H1 (cell line): Measurements from ENCODE around the gene TMEM176B.

Experiments used
- BRCA1 ChIP-seq: IDR thresholded peaks from 2 replicates; pipeline ENCODE4 v1.6.1; 2012; ENCODE audit warnings: low read depth, low read length, improper control_type of control experiment
- CBX5 ChIP-seq: fragments of 300-800, 300-1000 bp; sonication (generic); IDR thresholded peaks from 2 replicates; pipeline ENCODE4 v1.7.1; 2016; ENCODE audit warnings: antibody characterized with exemption, low read length, low read depth
- CHD2 ChIP-seq: IDR thresholded peaks from 2 replicates; pipeline ENCODE4 v1.6.1; 2012; ENCODE audit warnings: low read length, improper control_type of control experiment
- EZH2 ChIP-seq: fragments of 200-600 bp; sonication (generic); IDR thresholded peaks from 2 replicates; pipeline ENCODE4 v1.7.1; 2012; ENCODE audit warnings: low read depth, mild to moderate bottlenecking, moderate library complexity, low read length, inconsistent platforms; ENCODE audit not compliant: severe bottlenecking
- POLR2AphosphoS5 ChIP-seq: IDR thresholded peaks from 2 replicates; pipeline ENCODE4 v1.6.1; 2011; ENCODE audit warnings: low read depth, low read length
- SIRT6 ChIP-seq: IDR thresholded peaks from one replicate; pipeline ENCODE4 v1.7.1; 2012; ENCODE audit warnings: low read length, inconsistent platforms
- TAF1 ChIP-seq: IDR thresholded peaks from 2 replicates; pipeline ENCODE4 v1.6.1; 2011; ENCODE audit warnings: mild to moderate bottlenecking, low read depth, low read length
- YY1 ChIP-seq: IDR thresholded peaks from 2 replicates; pipeline ENCODE4 v1.6.1; 2011; ENCODE audit warnings: low read depth, mild to moderate bottlenecking, low read length
- TF ChIP-seq, protein P1 (sequence below), 3 experiments: IDR thresholded peaks; 1 replicate in 2 of 3; 2 replicates in 1 of 3; pipeline versions ENCODE4 v1.5.1 to v1.6.1; 2011; ENCODE audit warnings: low read length in 3 of 3, mild to moderate bottlenecking in 3 of 3, inconsistent platforms in 2 of 3, low read depth in 1 of 3, moderate library complexity in 1 of 3; ENCODE audit not compliant: insufficient read depth in 1 of 3; ENCODE audit errors: control extremely low read depth in 1 of 3

GRCh38 chr7:150791304-150791703 is 8.9 kb downstream of the TMEM176B start:
- TF ChIP-seq POLR2AphosphoS5 (no peak), SIRT6 (no peak), CHD2 (no peak), BRCA1 (no peak), YY1 (no peak), EZH2 (no peak), TAF1 (no peak), CBX5 (no peak)
- TF ChIP-seq, protein P1, sequence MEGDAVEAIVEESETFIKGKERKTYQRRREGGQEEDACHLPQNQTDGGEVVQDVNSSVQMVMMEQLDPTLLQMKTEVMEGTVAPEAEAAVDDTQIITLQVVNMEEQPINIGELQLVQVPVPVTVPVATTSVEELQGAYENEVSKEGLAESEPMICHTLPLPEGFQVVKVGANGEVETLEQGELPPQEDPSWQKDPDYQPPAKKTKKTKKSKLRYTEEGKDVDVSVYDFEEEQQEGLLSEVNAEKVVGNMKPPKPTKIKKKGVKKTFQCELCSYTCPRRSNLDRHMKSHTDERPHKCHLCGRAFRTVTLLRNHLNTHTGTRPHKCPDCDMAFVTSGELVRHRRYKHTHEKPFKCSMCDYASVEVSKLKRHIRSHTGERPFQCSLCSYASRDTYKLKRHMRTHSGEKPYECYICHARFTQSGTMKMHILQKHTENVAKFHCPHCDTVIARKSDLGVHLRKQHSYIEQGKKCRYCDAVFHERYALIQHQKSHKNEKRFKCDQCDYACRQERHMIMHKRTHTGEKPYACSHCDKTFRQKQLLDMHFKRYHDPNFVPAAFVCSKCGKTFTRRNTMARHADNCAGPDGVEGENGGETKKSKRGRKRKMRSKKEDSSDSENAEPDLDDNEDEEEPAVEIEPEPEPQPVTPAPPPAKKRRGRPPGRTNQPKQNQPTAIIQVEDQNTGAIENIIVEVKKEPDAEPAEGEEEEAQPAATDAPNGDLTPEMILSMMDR (IDR thresholded peaks at IDR 0.05; ENCODE audit: control extremely low read depth in 1 of 3, insufficient read depth in 1 of 3, low read depth in 1 of 3, low read length in 3 of 3): peak in 2 of 3 experiments; percentile 7 to 10; a peak in 1 of 4 replicates
